Activated gamma-delta T cell treated with Interleukin-2 at 50 U/mL for 16 hours (primary cell): ENCODE results near the gene SLC7A9.
"Not testable (repeated sequence)": the region's sequence is repeated elsewhere in the genome, so short reads cannot be mapped to it uniquely, and the experiment has no call there.

Source experiments
- DNase-seq: peaks from one replicate; pipeline ENCODE4 v3.0.0-alpha.2; 2020

Gene SLC7A9

DNA sequence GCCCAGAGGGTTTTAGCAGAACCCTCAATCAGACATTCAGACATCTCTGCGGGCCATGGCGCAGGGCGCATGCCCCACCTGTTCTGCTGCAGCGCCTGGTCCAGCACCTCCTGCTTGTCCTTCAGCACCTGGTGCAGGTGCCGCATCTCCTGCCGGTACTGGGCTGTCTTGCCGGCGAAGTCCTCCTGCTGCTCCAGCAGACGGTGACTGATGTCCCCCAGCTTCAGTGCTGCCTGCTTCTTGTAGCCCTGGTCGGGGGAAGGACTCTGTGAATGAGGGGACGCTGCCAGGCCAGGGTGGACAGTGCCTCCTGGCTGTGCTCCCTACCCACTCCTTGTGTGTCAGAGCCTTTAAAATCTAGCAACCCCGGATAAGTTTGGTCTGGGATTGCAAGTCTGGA lies 12.2 kb upstream of the SLC7A9 start:
- no peak for DNase-seq

GRCh38 chr19:32880622-32881021 lies 11.1 kb upstream of the SLC7A9 start:
- no peak for DNase-seq

- DNase-seq = no peak
Measured at GRCh38 chr19:32879741-32880140, 10.2 kb upstream of the SLC7A9 start.

GRCh38 chr19:32878988-32879387 lies 9.4 kb upstream of the SLC7A9 start:
- DNase-seq = no peak

DNA sequence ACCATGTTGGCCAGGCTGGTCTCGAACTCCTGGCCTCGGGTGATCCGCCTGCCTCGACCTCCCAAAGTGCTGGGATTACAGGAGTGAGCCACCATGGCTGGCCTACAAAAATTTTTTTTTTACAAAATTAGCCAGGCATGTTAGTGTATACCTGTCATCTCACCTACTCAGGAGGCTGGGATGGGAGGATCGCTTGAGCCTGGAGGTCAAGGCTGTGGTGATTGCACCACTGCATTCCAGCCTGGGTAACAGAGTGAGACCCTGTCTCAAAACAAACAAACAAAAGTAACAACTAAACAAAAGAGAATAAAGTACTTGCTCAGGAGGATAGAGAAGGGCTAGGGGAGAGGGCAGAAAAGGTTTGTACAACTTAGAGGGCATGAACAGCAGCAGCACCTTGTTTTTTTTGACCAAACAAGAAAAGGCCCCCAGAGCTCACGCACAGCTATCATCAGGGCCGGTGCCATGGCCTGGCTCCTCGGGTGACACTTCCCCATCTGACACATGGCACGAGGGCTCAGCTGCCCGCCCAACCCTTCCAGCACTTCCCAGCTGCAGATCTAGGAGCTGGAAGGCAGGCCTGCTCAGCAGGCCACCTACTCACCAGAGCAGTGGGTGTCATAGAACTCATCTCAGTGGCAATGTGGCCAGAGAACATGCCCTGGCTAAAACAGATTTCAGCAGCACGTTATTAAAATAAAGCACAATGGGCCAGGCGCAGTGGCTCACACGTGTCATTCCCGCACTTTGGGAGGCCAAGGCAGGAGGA lies 8.6 kb upstream of the SLC7A9 start:
- DNase-seq = no peak

GRCh38 chr19:32877323-32877912 lies 7.9 kb upstream of the SLC7A9 start:
- DNase-seq = no peak

- no peak for DNase-seq
Measured at GRCh38 chr19:32876919-32877285, 7.3 kb upstream of the SLC7A9 start.

GRCh38 chr19:32876236-32876918 lies 6.8 kb upstream of the SLC7A9 start:
- no peak for DNase-seq

- DNase-seq = no peak
Measured at GRCh38 chr19:32875428-32875827, 5.9 kb upstream of the SLC7A9 start.

DNA sequence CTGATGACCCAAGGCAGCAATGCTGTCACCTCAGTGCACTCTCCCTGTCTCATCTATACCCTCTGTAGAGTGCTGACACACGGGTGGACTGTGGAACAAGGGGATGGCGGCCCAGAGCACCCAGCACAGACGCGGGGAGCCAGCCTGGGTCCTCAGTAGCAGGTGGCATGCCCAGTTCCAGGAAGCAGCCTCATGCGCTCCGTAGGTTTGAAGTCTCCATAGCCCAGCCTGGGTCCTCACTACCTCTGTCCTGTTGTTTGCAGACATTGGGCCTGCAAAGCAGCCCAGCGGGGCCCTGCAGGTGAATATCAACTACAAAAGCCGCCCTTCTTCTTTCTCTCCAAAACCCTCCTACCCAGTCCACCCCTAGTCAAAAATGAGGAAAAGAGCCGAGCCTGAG lies 5.0 kb upstream of the SLC7A9 start:
- no peak for DNase-seq

GRCh38 chr19:32873247-32873959 lies 3.8 kb upstream of the SLC7A9 start:
- no peak for DNase-seq

- no peak for DNase-seq
Measured at GRCh38 chr19:32872391-32872790, 2.8 kb upstream of the SLC7A9 start.

- no peak for DNase-seq
Measured at GRCh38 chr19:32870981-32871451, 1.4 kb upstream of the SLC7A9 start.

DNA sequence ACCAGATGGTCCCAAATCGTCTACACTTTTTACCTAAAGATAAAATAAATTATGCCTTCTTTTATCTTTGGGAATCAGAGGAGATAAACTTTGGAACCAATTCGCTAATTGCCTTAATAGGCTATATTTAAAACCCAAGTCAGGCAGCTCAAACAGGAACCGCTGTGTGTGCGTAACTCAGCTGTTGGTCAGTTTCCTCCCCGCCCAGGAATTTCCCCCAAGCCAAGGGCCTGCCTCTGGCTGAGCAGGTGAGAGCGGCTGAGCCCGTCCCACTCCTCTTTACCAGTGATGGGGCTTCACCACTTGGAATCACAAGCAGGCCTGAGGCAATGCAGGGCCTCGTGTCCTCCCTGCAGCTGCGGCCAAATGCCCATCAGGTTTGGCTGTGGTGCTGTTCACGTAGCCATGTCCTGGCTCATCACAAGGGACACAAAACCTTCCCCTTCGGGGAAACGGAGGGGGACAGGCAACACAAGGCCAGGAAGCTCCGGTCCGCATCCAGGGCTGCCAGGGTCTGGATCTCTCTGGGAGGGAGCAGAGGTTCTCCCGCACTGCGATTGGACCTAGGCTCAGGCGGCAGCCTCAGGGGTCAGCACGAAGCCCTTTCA lies 503 bp upstream of the SLC7A9 start:
- no peak for DNase-seq

DNA sequence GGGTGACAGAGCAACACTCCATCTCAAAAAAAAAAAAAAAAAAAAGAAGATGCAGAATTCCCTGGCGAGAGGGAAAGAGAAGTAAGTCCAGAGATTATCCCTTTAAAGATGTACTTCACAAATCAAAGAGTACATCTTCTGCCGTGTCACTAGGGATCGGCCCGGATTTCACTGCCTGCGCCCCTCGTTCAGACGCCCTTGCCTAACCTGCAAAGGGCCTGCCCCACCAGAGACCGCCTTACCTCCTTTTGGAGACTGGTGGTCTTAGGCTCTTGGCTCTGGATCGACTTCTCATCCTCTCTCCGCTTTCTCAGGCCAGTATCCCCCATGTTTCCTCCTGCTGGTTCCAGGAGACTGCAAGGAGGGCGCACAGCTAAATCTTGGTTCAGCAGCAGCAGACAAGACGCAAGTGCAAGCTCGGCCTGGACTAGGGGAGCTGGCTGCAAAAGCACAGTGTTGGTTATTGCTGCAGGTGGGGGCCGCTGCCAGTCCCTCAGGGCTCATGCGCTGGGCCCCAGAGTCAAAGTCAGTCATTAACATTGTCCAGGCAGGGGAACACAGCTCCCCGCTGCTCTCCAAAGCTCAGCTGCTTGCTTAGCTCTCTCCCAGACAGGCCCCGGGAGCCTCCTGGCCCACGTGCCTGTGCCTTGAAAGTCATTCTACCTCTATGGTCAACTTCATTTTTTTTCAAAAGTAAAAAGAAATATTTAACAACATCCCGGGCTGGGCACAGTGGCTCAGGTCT lies 1.2 kb downstream of the SLC7A9 start:
- DNase-seq = no peak

- DNase-seq = not testable (repeated sequence)
Measured at GRCh38 chr19:32867436-32867835, 2.1 kb downstream of the SLC7A9 start.

DNA sequence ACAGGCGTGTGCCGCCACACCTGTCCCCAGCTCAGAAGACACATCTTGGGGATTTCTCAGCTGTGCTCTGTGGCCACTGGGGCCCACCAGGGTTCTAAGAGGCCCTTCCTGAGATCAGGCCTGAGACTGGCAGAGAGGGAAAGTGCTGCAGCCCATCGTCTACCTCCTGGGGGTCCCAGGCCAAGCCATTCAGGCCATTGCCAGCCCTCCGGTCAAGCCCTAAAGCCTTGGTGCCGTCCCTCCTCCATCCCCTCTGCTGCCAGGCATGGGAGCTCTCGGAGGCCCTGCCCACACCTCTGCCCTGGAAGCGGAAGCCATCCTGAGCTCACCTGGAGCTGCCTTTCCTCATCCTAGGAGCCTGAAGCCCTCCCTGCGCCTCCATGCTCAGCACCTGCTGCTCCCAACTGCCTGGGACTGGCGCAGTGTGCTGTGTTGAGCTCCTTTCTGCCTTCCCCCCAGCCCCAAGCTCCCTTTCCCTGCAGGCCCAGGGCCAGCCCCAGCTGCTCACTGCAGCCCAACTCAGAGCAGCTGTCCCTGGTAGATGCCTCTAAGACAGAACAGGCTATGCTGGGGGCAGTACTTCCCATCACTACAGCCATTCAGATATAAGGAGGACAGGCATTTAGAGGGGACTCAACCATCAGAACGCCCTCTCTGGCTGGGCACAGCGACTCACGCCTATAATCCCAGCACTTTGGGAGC lies 2.9 kb downstream of the SLC7A9 start:
- no peak for DNase-seq

GRCh38 chr19:32866061-32866460 lies 3.5 kb downstream of the SLC7A9 start:
- no peak for DNase-seq

- DNase-seq = no peak
Measured at GRCh38 chr19:32865326-32865725, 4.2 kb downstream of the SLC7A9 start.

DNA sequence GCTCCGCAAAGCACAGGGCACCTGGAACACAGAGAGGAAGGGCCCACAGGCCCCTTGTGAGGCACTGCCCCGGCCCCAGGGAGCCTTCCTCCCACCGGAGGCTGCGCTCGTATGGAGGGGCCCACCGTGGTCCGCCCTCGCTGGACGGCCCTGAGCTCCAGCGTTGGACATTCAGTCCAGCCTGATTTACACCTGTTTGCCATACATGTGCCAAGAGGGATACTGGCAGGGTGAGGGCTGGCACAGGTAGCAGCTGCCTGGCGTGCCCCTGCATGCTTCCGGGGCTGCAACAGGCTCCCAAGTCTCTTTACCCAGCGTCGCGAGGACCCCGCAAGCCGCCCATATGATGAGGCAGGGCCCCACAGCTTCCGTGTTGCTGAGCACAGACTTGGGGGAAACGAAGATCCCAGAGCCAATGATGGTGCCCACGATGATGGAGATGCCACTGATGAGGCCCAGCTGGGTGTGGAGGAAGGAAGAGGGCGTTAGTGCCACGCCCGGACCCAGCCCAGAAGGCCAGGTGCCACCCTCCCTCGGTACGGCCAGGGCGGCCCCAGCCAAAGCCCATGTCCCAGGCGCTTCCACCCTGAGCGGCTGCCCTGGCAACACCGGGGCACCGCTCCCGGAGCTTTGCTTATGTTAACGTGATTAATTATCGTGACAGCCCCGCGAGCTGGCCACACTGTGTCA lies 5.1 kb downstream of the SLC7A9 start:
- no peak for DNase-seq

- no peak for DNase-seq
Measured at GRCh38 chr19:32863841-32864240, 5.7 kb downstream of the SLC7A9 start.
